ENCODE measurements around the gene PROC.

DNA sequence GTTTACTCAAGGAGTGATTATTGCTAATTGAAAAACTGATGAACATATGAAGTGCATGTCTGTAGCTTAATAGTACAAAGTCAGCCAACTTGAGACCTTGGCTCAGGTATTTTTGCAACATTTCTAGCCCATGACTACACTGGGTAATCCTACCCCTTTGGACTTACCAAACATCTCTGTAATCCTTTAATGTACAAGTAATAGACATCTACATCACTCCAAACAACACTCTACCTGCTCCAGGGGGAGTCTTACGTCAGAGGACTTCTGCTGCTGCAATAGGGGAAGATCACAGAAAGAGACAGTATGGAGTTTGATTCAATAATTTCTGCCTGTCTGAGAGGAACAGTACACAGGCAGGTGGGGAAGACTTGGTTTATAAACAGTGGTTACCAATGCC lies 54.0 kb downstream of the PROC start:
- TF ChIP-seq, protein P1, sequence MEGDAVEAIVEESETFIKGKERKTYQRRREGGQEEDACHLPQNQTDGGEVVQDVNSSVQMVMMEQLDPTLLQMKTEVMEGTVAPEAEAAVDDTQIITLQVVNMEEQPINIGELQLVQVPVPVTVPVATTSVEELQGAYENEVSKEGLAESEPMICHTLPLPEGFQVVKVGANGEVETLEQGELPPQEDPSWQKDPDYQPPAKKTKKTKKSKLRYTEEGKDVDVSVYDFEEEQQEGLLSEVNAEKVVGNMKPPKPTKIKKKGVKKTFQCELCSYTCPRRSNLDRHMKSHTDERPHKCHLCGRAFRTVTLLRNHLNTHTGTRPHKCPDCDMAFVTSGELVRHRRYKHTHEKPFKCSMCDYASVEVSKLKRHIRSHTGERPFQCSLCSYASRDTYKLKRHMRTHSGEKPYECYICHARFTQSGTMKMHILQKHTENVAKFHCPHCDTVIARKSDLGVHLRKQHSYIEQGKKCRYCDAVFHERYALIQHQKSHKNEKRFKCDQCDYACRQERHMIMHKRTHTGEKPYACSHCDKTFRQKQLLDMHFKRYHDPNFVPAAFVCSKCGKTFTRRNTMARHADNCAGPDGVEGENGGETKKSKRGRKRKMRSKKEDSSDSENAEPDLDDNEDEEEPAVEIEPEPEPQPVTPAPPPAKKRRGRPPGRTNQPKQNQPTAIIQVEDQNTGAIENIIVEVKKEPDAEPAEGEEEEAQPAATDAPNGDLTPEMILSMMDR (IDR thresholded peaks at IDR 0.05) = no peak
- TF ChIP-seq POLR2A (IDR thresholded peaks at IDR 0.05) = no peak
